Activated B cell treated with CpG ODN at 0.5 μM for 24 hours (primary cell): ENCODE results near the gene MAP2K6. TPM values are rescaled to one million over a fixed set of nuclear protein-coding genes. Genes with fewer than 3 reads are reported as not detected.

Experiments used
- ATAC-seq: fragments of 200-7000 bp; cut with Tn5 transposase; one replicate; pipeline ENCODE4 v1.10.0; 2021; ENCODE audit warnings: low read depth, mild to moderate bottlenecking, moderate library complexity
- CTCF ChIA-PET: fragments of 350-600 bp; sonication (Branson Sonifier 250); formaldehyde crosslinking; loops from one replicate; lab custom pipeline; 2021; ENCODE audit warnings: antibody characterized with exemption; lab: Charles Lee
- POLR2A ChIA-PET: fragments of 350-600 bp; sonication (Branson Sonifier 250); formaldehyde crosslinking; loops from one replicate; lab custom pipeline; 2021; ENCODE audit warnings: antibody characterized with exemption; lab: Charles Lee
- DNase-seq: peaks from one replicate; pipeline ENCODE4 v3.0.0; 2022
- H3K27ac Mint-ChIP-seq: one replicate; pipeline ENCODE4 v1.8.0; 2020; ENCODE audit warnings: mixed read lengths
- H3K27me3 Mint-ChIP-seq: one replicate; pipeline ENCODE4 v1.8.0; 2021; ENCODE audit warnings: mixed read lengths
- H3K36me3 Mint-ChIP-seq: one replicate; pipeline ENCODE4 v1.8.0; 2021; ENCODE audit warnings: low read depth, mixed read lengths
- H3K4me1 Mint-ChIP-seq: one replicate; pipeline ENCODE4 v1.8.0; 2021; ENCODE audit warnings: mixed read lengths
- H3K4me3 Mint-ChIP-seq: one replicate; pipeline ENCODE4 v1.8.0; 2020; ENCODE audit warnings: mild to moderate bottlenecking, mixed read lengths
- H3K9me3 Mint-ChIP-seq: one replicate; pipeline ENCODE4 v1.8.0; 2020; ENCODE audit warnings: mixed read lengths
- CTCF ChIP-seq: fragments of 200-600 bp; IDR thresholded peaks from one replicate; pipeline ENCODE4 v1.8.0; 2022; ENCODE audit warnings: antibody characterized with exemption, mild to moderate bottlenecking
- intact Hi-C: fragments of 100-400 bp; cut with micrococcal nuclease; formaldehyde crosslinking; loops from one replicate; pipeline ENCODE4 v1.15.1; 2024
- total RNA-seq: library from RNA; stranded (reverse); gene quantifications from 2 replicates; pipeline ENCODE4 v1.2.3, GENCODE V29; 2022

MAP2K6 gene
- total RNA-seq, 1 donor from 2014 or later, result 2.9 TPM

- peaks cover 36% of the 10 kb centered on the region for H3K36me3 Mint-ChIP-seq
- no peak for DNase-seq
- H3K27me3 Mint-ChIP-seq, result no peaks in the 10 kb centered on the region
- H3K4me1 Mint-ChIP-seq, result no peaks in the 10 kb centered on the region
- no peak overlapping the region for H3K27ac Mint-ChIP-seq
- H3K9me3 Mint-ChIP-seq, result no peaks in the 10 kb centered on the region
- ChIA-PET POLR2A (no interaction called here), CTCF (interaction anchor here (1.0 kb wide), 1 partner anchor 10 kb away, joined by 3 read pairs; no protein-coding TSS in a partner anchor)
- no peak overlapping the region for H3K4me3 Mint-ChIP-seq
- intact Hi-C loops, result no loop called here
- no peak for TF ChIP-seq CTCF
- no peak for ATAC-seq
Observed at GRCh38 chr17:69535016-69535570, 120.6 kb downstream of the MAP2K6 start.

- H3K36me3 Mint-ChIP-seq, result peaks cover 36% of the 10 kb centered on the region
- no peak for TF ChIP-seq CTCF
- no peaks in the 10 kb centered on the region for H3K27me3 Mint-ChIP-seq
- H3K9me3 Mint-ChIP-seq, result no peaks in the 10 kb centered on the region
- no peak overlapping the region for H3K4me3 Mint-ChIP-seq
- POLR2A ChIA-PET, result no interaction called here
- ATAC-seq (no peak), DNase-seq (no peak)
- intact Hi-C loops, result no loop called here
- CTCF ChIA-PET, result no interaction called here
- H3K27ac Mint-ChIP-seq, result no peak overlapping the region
- H3K4me1 Mint-ChIP-seq, result no peaks in the 10 kb centered on the region
Observed at GRCh38 chr17:69538795-69539194, 124.3 kb downstream of the MAP2K6 start.

- TF ChIP-seq CTCF, result no peak
- intact Hi-C loops, result no loop called here
- Mint-ChIP-seq H3K4me3 (no peak overlapping the region), H3K27me3 (no peaks in the 10 kb centered on the region), H3K36me3 (peaks cover 31% of the 10 kb centered on the region), H3K4me1 (no peaks in the 10 kb centered on the region), H3K9me3 (no peaks in the 10 kb centered on the region), H3K27ac (no peak overlapping the region)
- ChIA-PET CTCF (no interaction called here), POLR2A (no interaction called here)
- no peak for DNase-seq
- ATAC-seq, result no peak
Observed at GRCh38 chr17:69539274-69539673, 124.8 kb downstream of the MAP2K6 start.

GRCh38 chr17:69539781-69540319, 125.4 kb downstream of the MAP2K6 start:
- Mint-ChIP-seq H3K9me3 (no peaks in the 10 kb centered on the region), H3K27me3 (no peaks in the 10 kb centered on the region), H3K36me3 (peaks cover 25% of the 10 kb centered on the region), H3K4me1 (no peaks in the 10 kb centered on the region), H3K4me3 (no peak overlapping the region), H3K27ac (no peak overlapping the region)
- TF ChIP-seq CTCF, result no peak
- intact Hi-C loops, result no loop called here
- ChIA-PET CTCF (no interaction called here), POLR2A (no interaction called here)
- DNase-seq (no peak), ATAC-seq (no peak)

- Mint-ChIP-seq H3K9me3 (no peaks in the 10 kb centered on the region), H3K4me3 (no peak overlapping the region), H3K27ac (no peak overlapping the region), H3K4me1 (no peaks in the 10 kb centered on the region), H3K36me3 (peaks cover 25% of the 10 kb centered on the region), H3K27me3 (no peaks in the 10 kb centered on the region)
- TF ChIP-seq CTCF, result no peak
- POLR2A ChIA-PET, result no interaction called here
- intact Hi-C loops, result no loop called here
- ATAC-seq, result no peak
- CTCF ChIA-PET, result no interaction called here
- DNase-seq, result no peak
Observed at GRCh38 chr17:69540356-69540755, 125.9 kb downstream of the MAP2K6 start.
